ENCODE data around the gene SEC22C. TPM values are rescaled to one million over a fixed set of nuclear protein-coding genes. Genes with fewer than 3 reads are reported as not detected.

SEC22C gene
- total and polyA plus RNA-seq, 2 of the 13 experiments (the other 11 are each of a cell fraction or from before 2014, with no cell fraction given), result 20.0 to 40.0 TPM

DNA sequence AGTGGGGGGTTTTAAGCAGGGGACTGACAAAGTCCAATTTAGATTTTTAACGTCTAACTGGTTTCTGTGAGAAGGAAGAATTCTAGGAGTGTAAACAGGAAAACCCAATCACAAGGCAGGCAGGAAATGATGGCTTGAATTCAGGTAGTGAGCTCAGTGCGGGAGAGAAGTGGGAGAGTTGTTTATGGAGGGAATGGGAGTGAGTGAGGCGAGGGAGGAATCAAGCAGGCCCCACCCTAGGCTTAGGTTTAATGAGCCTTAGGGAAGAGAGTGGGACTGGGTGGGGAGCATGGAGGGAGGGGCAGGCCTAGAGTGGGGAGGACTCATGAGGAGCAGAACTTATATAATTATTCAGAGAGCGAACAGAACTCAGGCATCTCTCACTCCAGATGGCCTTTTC is 61.4 kb downstream of the SEC22C start:
- Histone ChIP-seq H3K79me2 (ENCODE audit: insufficient read depth, low read length) (no peaks in the 10 kb centered on the region), H3K4me2 (ENCODE audit: low read depth, low read length) (no peak overlapping the region), H2AFZ (ENCODE audit: low read length) (no peak overlapping the region), H3K27me3 (ENCODE audit: control insufficient read depth in 1 of 2, insufficient read depth in 2 of 2, low read length in 2 of 2) (peaks cover 0 to 4% of the 10 kb centered on the region in 2 experiments; a peak in 2 of 5 replicates), H3K4me3 (replicated peaks in 1 of 3; ENCODE audit: insufficient read depth in 1 of 3, low read depth in 2 of 3, low read length in 3 of 3) (no peak overlapping the region), H3K9me3 (ENCODE audit: low read length) (no peaks in the 10 kb centered on the region), H3K9ac (ENCODE audit: insufficient read depth, low read depth, low read length) (no peak overlapping the region), H3K27ac (ENCODE audit: extremely low read length, insufficient read depth, low read length) (no peak overlapping the region), H4K20me1 (ENCODE audit: insufficient read depth, low read length) (no peaks in the 10 kb centered on the region), H3K36me3 (replicated peaks in 1 of 2; ENCODE audit: control insufficient read depth in 1 of 2, insufficient read depth in 2 of 2, low read length in 2 of 2) (no peaks in the 10 kb centered on the region), H3K4me1 (ENCODE audit: insufficient read depth, low read length) (peaks cover 22% of the 10 kb centered on the region)
- FAIRE-seq (no peak), DNase-seq (ENCODE audit: low spot score) (no peak), ATAC-seq (no peak)
- WGBS (ENCODE audit: low lambda C conversion rate), result 32% methylated on average over 4 of the region's 4 CpGs
- TF ChIP-seq NFE2L1 (CRISPR knock-in tag; IDR thresholded peaks at IDR 0.05; ENCODE audit: borderline replicate concordance) (no peak), ZMAT3 (CRISPR knock-in tag; conservative IDR thresholded peaks at IDR 0.05) (no peak), NFE2 (CRISPR knock-in tag; IDR thresholded peaks at IDR 0.05) (no peak), PRDM15 (CRISPR knock-in tag; IDR thresholded peaks at IDR 0.05) (no peak)
- intact Hi-C loops (cut with micrococcal nuclease; ENCODE audit: unreplicated experiment) (no loop called here), in situ Hi-C loops (cut with HindIII; ENCODE audit: extremely low pct_ligation_motif_present, low pct_unique_long_range_greater_than_20kb) (no loop called here)
- ChIA-PET CTCF (ENCODE audit: low intra/inter-chr PET ratio, low total read pairs) (no interaction called here), POLR2A (no interaction called here)
- no TSS peak for BruUV-seq (replicated peaks)

DNA sequence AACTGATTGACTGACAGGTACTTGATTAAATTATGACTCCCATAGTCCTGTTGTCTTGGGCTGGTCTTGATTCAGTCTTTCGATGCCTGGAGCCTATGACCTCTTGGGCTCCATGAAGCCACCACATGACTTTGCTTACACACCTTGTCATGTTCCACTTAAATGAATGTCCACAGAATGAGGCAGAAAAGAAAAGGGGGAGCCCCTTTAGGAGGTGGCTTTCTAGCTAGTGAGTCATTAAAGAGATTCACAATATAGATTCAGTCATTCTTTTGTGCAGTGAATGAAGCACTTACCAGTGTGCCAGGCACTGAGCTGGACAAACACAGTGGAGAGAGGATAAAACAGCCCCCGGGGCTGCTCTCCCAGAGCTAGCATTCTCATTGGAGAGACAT is 62.2 kb downstream of the SEC22C start:
- H3K4me1 ChIP-seq (ENCODE audit: insufficient read depth, low read length), result peaks cover 22% of the 10 kb centered on the region
- ChIA-PET CTCF (ENCODE audit: low intra/inter-chr PET ratio, low total read pairs) (no interaction called here), POLR2A (no interaction called here)
- H3K9me3 ChIP-seq (ENCODE audit: low read length), result no peaks in the 10 kb centered on the region
- no peaks in the 10 kb centered on the region; a peak in 1 of 5 replicates for H3K27me3 ChIP-seq (ENCODE audit: control insufficient read depth in 1 of 2, insufficient read depth in 2 of 2, low read length in 2 of 2)
- no peak overlapping the region for H3K9ac ChIP-seq (ENCODE audit: insufficient read depth, low read depth, low read length)
- no peaks in the 10 kb centered on the region for H4K20me1 ChIP-seq (ENCODE audit: insufficient read depth, low read length)
- FAIRE-seq, result no peak
- WGBS (ENCODE audit: low lambda C conversion rate), result 6% methylated on average over 2 of the region's 2 CpGs
- in situ Hi-C loops (cut with HindIII; ENCODE audit: extremely low pct_ligation_motif_present, low pct_unique_long_range_greater_than_20kb) (no loop called here), intact Hi-C loops (cut with micrococcal nuclease; ENCODE audit: unreplicated experiment) (no loop called here)
- H3K4me3 ChIP-seq (replicated peaks in 1 of 3; ENCODE audit: insufficient read depth in 1 of 3, low read depth in 2 of 3, low read length in 3 of 3), result no peak overlapping the region
- H2AFZ ChIP-seq (ENCODE audit: low read length), result no peak overlapping the region
- H3K36me3 ChIP-seq (replicated peaks in 1 of 2; ENCODE audit: control insufficient read depth in 1 of 2, insufficient read depth in 2 of 2, low read length in 2 of 2), result no peaks in the 10 kb centered on the region
- H3K4me2 ChIP-seq (ENCODE audit: low read depth, low read length), result no peak overlapping the region
- TF ChIP-seq, protein P1, sequence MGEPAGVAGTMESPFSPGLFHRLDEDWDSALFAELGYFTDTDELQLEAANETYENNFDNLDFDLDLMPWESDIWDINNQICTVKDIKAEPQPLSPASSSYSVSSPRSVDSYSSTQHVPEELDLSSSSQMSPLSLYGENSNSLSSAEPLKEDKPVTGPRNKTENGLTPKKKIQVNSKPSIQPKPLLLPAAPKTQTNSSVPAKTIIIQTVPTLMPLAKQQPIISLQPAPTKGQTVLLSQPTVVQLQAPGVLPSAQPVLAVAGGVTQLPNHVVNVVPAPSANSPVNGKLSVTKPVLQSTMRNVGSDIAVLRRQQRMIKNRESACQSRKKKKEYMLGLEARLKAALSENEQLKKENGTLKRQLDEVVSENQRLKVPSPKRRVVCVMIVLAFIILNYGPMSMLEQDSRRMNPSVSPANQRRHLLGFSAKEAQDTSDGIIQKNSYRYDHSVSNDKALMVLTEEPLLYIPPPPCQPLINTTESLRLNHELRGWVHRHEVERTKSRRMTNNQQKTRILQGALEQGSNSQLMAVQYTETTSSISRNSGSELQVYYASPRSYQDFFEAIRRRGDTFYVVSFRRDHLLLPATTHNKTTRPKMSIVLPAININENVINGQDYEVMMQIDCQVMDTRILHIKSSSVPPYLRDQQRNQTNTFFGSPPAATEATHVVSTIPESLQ (CRISPR knock-in tag; conservative IDR thresholded peaks at IDR 0.05), result no peak
- ATAC-seq, result no peak
- BruUV-seq (replicated peaks), result no TSS peak
- DNase-seq (ENCODE audit: low spot score), result no peak
- H3K79me2 ChIP-seq (ENCODE audit: insufficient read depth, low read length), result no peaks in the 10 kb centered on the region
- no peak overlapping the region for H3K27ac ChIP-seq (ENCODE audit: extremely low read length, insufficient read depth, low read length)

Measured in HepG2 (cell line).